ENCODE results near the gene PDGFRA. TPM values are rescaled to one million over a fixed set of nuclear protein-coding genes. Genes with fewer than 3 reads are reported as not detected.

The PDGFRA gene
- total RNA-seq, 2 donors from 2014 or later = 7.8 to 10.7 TPM

DNA sequence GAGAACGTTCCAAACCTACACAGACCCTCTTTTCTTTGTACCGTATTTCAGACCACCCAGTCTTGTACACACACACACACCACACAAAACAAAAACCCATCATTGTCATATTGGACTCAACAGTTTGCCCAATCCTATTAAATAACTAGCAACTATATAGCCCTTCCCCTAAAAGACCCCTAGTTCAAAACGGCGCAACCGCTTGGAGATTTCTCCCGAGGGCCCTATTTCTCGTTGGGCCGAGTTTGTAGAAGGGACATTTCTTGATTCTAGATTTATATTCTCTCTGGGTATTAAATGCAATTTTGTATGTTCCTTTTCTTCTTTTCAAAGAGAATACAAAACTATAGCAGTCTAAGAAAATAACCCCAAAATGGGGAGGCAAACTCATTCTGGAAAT is 547 bp upstream of the PDGFRA start:
- H3K4me1 Mint-ChIP-seq = peaks cover 33% of the 10 kb centered on the region
- peaks cover 12% of the 10 kb centered on the region for H3K4me1 ChIP-seq (ENCODE audit: control insufficient read depth, insufficient read depth, low read length)
- H3K27ac Mint-ChIP-seq = peak overlapping the region; percentile 55

DNA sequence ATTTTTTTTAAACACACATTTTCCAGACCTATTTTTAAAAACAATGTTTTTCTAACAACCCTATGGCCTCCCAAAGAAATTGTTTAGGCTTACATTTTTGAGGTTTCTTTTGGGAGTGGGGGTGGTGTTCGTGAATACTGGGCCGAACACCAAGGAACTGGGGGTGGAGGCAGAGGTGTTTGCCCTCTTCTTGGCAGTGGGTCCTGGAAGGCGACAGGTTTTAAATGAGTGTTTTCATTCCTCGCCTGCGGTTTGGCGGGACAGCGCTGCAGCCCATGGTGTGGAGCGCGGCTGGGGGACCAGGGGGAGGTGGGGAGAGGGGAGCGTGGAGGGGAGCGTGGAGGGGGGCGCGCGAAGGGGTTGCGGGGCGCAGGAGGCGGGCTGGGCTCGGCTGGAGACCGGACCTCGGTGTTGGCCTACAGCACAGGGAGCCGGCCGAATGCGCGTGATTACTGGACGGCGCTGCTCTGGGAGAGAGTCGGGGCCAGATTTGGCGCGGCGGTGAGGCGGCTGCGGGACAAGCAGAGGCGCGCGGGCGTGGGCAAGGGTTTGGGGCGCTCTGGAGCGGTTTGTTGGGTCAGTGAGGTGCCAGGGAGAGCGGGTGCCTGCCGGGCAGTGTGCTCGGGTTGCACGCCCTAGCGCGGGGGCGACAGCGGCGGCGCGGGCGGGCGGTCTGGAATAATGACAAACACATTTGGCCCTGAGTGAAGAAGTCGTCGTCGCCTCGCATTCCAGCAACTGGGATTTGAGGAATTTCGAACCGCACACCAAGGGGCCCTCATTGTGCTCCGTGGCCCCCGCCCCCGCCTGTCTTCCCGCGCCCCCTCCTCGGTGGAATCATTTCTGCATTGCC is 764 bp downstream of the PDGFRA start:
- Mint-ChIP-seq H3K4me1 (peaks cover 33% of the 10 kb centered on the region), H3K27ac (no peak overlapping the region), H3K4me3 (peak overlapping the region; percentile 68), H3K27me3 (ENCODE audit: insufficient read depth) (peaks cover 82% of the 10 kb centered on the region), H3K9me3 (no peaks in the 10 kb centered on the region), H3K36me3 (ENCODE audit: low read depth) (no peaks in the 10 kb centered on the region)
- Histone ChIP-seq H3K36me3 (ENCODE audit: control insufficient read depth, insufficient read depth, low read length) (no peaks in the 10 kb centered on the region), H3K27ac (ENCODE audit: low read depth, low read length) (no peak overlapping the region), H3K4me3 (ENCODE audit: low read length) (peak overlapping the region; percentile 84), H3K9me3 (ENCODE audit: control insufficient read depth, low read length) (no peaks in the 10 kb centered on the region), H3K9ac (ENCODE audit: extremely low read depth, low read length, poor library complexity, severe bottlenecking) (no peak overlapping the region), H3K27me3 (ENCODE audit: control insufficient read depth, insufficient read depth, low read length, poor library complexity, severe bottlenecking) (peaks cover 86% of the 10 kb centered on the region), H3K4me1 (ENCODE audit: control insufficient read depth, insufficient read depth, low read length) (peaks cover 12% of the 10 kb centered on the region)
- peak; percentile 81 for DNase-seq
- WGBS, 2 experiments (ENCODE audit: insufficient coverage in 1 of 2, insufficient read length in 1 of 2) = 1% methylated on average over 15 to 63 of the region's 63 CpGs
- TF ChIP-seq, protein P1, sequence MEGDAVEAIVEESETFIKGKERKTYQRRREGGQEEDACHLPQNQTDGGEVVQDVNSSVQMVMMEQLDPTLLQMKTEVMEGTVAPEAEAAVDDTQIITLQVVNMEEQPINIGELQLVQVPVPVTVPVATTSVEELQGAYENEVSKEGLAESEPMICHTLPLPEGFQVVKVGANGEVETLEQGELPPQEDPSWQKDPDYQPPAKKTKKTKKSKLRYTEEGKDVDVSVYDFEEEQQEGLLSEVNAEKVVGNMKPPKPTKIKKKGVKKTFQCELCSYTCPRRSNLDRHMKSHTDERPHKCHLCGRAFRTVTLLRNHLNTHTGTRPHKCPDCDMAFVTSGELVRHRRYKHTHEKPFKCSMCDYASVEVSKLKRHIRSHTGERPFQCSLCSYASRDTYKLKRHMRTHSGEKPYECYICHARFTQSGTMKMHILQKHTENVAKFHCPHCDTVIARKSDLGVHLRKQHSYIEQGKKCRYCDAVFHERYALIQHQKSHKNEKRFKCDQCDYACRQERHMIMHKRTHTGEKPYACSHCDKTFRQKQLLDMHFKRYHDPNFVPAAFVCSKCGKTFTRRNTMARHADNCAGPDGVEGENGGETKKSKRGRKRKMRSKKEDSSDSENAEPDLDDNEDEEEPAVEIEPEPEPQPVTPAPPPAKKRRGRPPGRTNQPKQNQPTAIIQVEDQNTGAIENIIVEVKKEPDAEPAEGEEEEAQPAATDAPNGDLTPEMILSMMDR (conservative IDR thresholded peaks at IDR 0.05) = no peak

More for the DNA sequence above, 547 bp upstream of the PDGFRA start:
- peak overlapping the region; percentile 84 for H3K4me3 ChIP-seq (ENCODE audit: low read length)
- no peaks in the 10 kb centered on the region for H3K36me3 ChIP-seq (ENCODE audit: control insufficient read depth, insufficient read depth, low read length)
- no peak overlapping the region for H3K27ac ChIP-seq (ENCODE audit: low read depth, low read length)
- no peaks in the 10 kb centered on the region for H3K9me3 Mint-ChIP-seq
- no peak overlapping the region for H3K9ac ChIP-seq (ENCODE audit: extremely low read depth, low read length, poor library complexity, severe bottlenecking)
- DNase-seq = no peak
- H3K27me3 ChIP-seq (ENCODE audit: control insufficient read depth, insufficient read depth, low read length, poor library complexity, severe bottlenecking) = peaks cover 93% of the 10 kb centered on the region
- WGBS, 2 experiments (ENCODE audit: insufficient coverage in 1 of 2, insufficient read length in 1 of 2) = 0 to 5% methylated on average over 2 to 8 of the region's 8 CpGs
- H3K9me3 ChIP-seq (ENCODE audit: control insufficient read depth, low read length) = no peaks in the 10 kb centered on the region
- peaks cover 87% of the 10 kb centered on the region for H3K27me3 Mint-ChIP-seq (ENCODE audit: insufficient read depth)
- no peaks in the 10 kb centered on the region for H3K36me3 Mint-ChIP-seq (ENCODE audit: low read depth)
- H3K4me3 Mint-ChIP-seq = peak overlapping the region; percentile 68
- TF ChIP-seq, protein P1 (conservative IDR thresholded peaks at IDR 0.05) = no peak

DNA sequence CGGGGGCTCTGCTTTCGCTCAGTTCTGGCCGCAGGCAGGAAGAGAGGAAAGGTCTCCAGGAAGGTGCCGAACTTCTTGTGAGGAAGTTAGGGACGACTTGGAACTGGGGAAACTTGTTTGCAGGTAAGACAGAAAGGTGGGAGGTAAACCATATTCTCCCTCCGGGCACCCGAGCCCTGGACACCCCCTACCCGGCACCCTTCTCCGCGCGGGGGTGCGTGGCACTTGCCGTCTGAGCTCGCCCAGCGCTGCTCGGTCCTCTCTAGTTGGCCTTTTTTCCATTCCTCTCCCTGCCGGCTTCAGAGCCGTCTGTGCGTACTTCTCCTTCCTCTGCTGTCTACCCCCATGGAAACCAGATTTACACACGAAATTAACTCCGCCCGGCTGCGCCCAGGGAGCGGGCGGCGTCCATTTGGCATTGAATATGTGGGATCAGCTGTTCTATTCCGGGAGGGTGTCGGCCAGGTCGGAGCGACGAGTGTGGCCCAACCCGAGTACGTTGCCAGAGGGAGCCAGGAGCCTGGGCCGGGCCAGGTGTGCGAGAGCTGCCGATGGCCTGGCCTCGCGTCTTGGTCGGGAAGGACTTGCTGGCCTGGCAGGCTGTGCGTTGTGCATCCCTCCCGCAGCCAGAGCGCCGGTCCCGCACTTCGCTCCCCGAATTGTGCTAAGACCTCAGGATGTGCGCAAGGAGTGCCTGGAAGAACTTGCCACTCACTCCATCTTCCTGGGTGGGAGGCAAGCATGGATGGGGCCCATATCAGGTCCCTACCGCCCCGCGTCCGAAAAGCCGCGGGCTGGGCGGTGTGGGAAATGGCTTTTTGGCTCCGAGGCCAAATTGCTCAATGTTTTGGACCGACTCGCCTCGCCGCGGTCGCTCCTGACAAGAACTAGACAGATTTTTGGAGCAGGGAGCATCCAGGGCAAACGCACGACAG is 1.7 kb downstream of the PDGFRA start:
- H3K27me3 Mint-ChIP-seq (ENCODE audit: insufficient read depth) = peaks cover 80% of the 10 kb centered on the region
- Histone ChIP-seq H3K4me1 (ENCODE audit: control insufficient read depth, insufficient read depth, low read length) (peaks cover 10% of the 10 kb centered on the region), H3K9me3 (ENCODE audit: control insufficient read depth, low read length) (no peaks in the 10 kb centered on the region), H3K4me3 (ENCODE audit: low read length) (peak overlapping the region; percentile 74), H3K27ac (ENCODE audit: low read depth, low read length) (no peak overlapping the region), H3K9ac (ENCODE audit: extremely low read depth, low read length, poor library complexity, severe bottlenecking) (no peak overlapping the region), H3K36me3 (ENCODE audit: control insufficient read depth, insufficient read depth, low read length) (no peaks in the 10 kb centered on the region), H3K27me3 (ENCODE audit: control insufficient read depth, insufficient read depth, low read length, poor library complexity, severe bottlenecking) (peaks cover 77% of the 10 kb centered on the region)
- peaks cover 28% of the 10 kb centered on the region for H3K4me1 Mint-ChIP-seq
- no peaks in the 10 kb centered on the region for H3K9me3 Mint-ChIP-seq
- H3K4me3 Mint-ChIP-seq = peak overlapping the region; percentile 68
- TF ChIP-seq, protein P1 (conservative IDR thresholded peaks at IDR 0.05) = no peak
- no peak overlapping the region for H3K27ac Mint-ChIP-seq
- 7 to 8% methylated on average over 41 to 63 of the region's 63 CpGs for WGBS, 2 experiments (ENCODE audit: insufficient coverage in 1 of 2, insufficient read length in 1 of 2)
- no peaks in the 10 kb centered on the region for H3K36me3 Mint-ChIP-seq (ENCODE audit: low read depth)
- peak; percentile 79 for DNase-seq

Data from endodermal cell (in vitro differentiated cells).